B cell (primary cell): Measurements from ENCODE around the gene CPNE5.

Experiments
- CTCF ChIP-seq: fragments of 200-600 bp; IDR thresholded peaks from one replicate; pipeline ENCODE4 v1.8.0; 2022; ENCODE audit warnings: antibody characterized with exemption, mild to moderate bottlenecking
- EZH2 ChIP-seq: IDR thresholded peaks from 2 replicates; pipeline ENCODE4 v1.6.1; 2012; ENCODE audit warnings: borderline replicate concordance, low read depth, mild to moderate bottlenecking, moderate library complexity, low read length; ENCODE audit not compliant: insufficient read depth, poor library complexity, severe bottlenecking

- TF ChIP-seq EZH2 (no peak), CTCF (no peak)
Measured at GRCh38 chr6:36793296-36793912, 45.8 kb downstream of the CPNE5 start.
